T-helper 17 cell (primary cell): Measurements from ENCODE around the gene SLC25A41. TPM values are rescaled to one million over a fixed set of nuclear protein-coding genes. Genes with fewer than 3 reads are reported as not detected.

ENCODE experiments used
- ATAC-seq: fragments of 150-1000 bp; cut with Tn5 transposase; 2 replicates; pipeline ENCODE4 v1.10.0; 2021; ENCODE audit warnings: mild to moderate bottlenecking, moderate library complexity
- DNase-seq, 3 donors: peaks; one replicate each; pipeline versions ENCODE4 v3.0.0 to v3.0.0-alpha.2; 2020 to 2021
- H3K9me3 ChIP-seq: one replicate; pipeline ENCODE4 v1.7.0; 2013; ENCODE audit warnings: low read length, mild to moderate bottlenecking; ENCODE audit not compliant: control insufficient read depth, poor library complexity, severe bottlenecking
- H3K27ac Mint-ChIP-seq: one replicate; pipeline ENCODE4 v1.8.0; 2022; ENCODE audit warnings: mild to moderate bottlenecking, moderate library complexity, mixed read lengths
- H3K27me3 Mint-ChIP-seq: one replicate; pipeline ENCODE4 v1.8.0; 2022; ENCODE audit warnings: mixed read lengths
- H3K36me3 Mint-ChIP-seq: one replicate; pipeline ENCODE4 v1.8.0; 2022; ENCODE audit warnings: low read depth, mixed read lengths
- H3K4me1 Mint-ChIP-seq: one replicate; pipeline ENCODE4 v1.8.0; 2022; ENCODE audit warnings: mild to moderate bottlenecking, mixed read lengths
- H3K4me3 Mint-ChIP-seq: one replicate; pipeline ENCODE4 v1.8.0; 2022; ENCODE audit warnings: mild to moderate bottlenecking, moderate library complexity, mixed read lengths
- total RNA-seq, 4 donors: library from RNA in 2 of 4; stranded (reverse) in 2 of 4; gene quantifications; one replicate each; pipeline ENCODE4 v1.2.3 and lab custom pipeline; 2022 to 2026

The SLC25A41 gene
- total RNA-seq, 2 donors from 2014 or later = not detected

- ATAC-seq = no peak
- H3K4me1 Mint-ChIP-seq = peaks cover 6% of the 10 kb centered on the region
Measured at GRCh38 chr19:6378041-6378440, 55.5 kb downstream of the SLC25A41 start.

GRCh38 chr19:6376512-6377190, 56.9 kb downstream of the SLC25A41 start:
- Mint-ChIP-seq H3K4me1 (peaks cover 10% of the 10 kb centered on the region), H3K27me3 (no peaks in the 10 kb centered on the region), H3K4me3 (no peak overlapping the region), H3K36me3 (no peaks in the 10 kb centered on the region), H3K27ac (peak overlapping the region; percentile 71)
- no peaks in the 10 kb centered on the region for H3K9me3 ChIP-seq
- ATAC-seq (no peak), DNase-seq (no peak)

More at GRCh38 chr19:6378041-6378440, 55.5 kb downstream of the SLC25A41 start:
- H3K9me3 ChIP-seq = no peaks in the 10 kb centered on the region
- Mint-ChIP-seq H3K27me3 (no peaks in the 10 kb centered on the region), H3K27ac (no peak overlapping the region), H3K36me3 (no peaks in the 10 kb centered on the region), H3K4me3 (no peak overlapping the region)
- DNase-seq = no peak

Other genes starting within 250 kb of the SLC25A41 start
- gene MLLT1, start 153.8 kb downstream of the SLC25A41 start, total RNA-seq = 10 to 100 TPM; 27.1 to 30.3 TPM
- 1 to 10 TPM in 1 of 2 donors, under 1 TPM in 1; 0.99 to 1.5 TPM for gene ACER1, start 100.2 kb downstream of the SLC25A41 start, total RNA-seq
- 10 to 100 TPM; 75.9 to 82.7 TPM for gene CLPP, start 72.2 kb downstream of the SLC25A41 start, total RNA-seq
- 10 to 100 TPM; 44.1 to 47.6 TPM for gene ALKBH7, start 61.0 kb downstream of the SLC25A41 start, total RNA-seq
- 1 to 10 TPM; 1.3 to 1.5 TPM for gene PSPN, start 57.8 kb downstream of the SLC25A41 start, total RNA-seq
- gene GTF2F1, start 40.6 kb downstream of the SLC25A41 start, total RNA-seq = 10 to 100 TPM; 67.2 to 68.7 TPM
- gene KHSRP, start 9.0 kb downstream of the SLC25A41 start, total RNA-seq = 100 to 1,000 TPM; 138 to 164 TPM
- 10 to 100 TPM in 1 of 2 donors, 1 to 10 TPM in 1; 9.6 to 11.3 TPM for gene SLC25A23, start 26.0 kb upstream of the SLC25A41 start, total RNA-seq
- gene CRB3, start 30.5 kb upstream of the SLC25A41 start, total RNA-seq = 1 to 10 TPM; 1.4 to 1.5 TPM
- 100 to 1,000 TPM; 104 to 105 TPM for gene DENND1C, start 48.0 kb upstream of the SLC25A41 start, total RNA-seq
- 1 to 10 TPM; 1.5 to 1.6 TPM for gene TUBB4A, start 68.5 kb upstream of the SLC25A41 start, total RNA-seq
- gene TNFSF9, start 97.3 kb upstream of the SLC25A41 start, total RNA-seq = 1 to 10 TPM; 2.2 to 3.3 TPM
- 1 to 10 TPM; 3.0 to 4.5 TPM for gene CD70, start 157.4 kb upstream of the SLC25A41 start, total RNA-seq
- 1 to 10 TPM; 5.0 to 5.6 TPM for gene TNFSF14, start 236.4 kb upstream of the SLC25A41 start, total RNA-seq